IMR-90 (cell line): ENCODE measurements around the gene PRAME.

Experiments used
- CEBPB ChIP-seq: IDR thresholded peaks from 2 replicates; pipeline ENCODE4 v1.6.1; 2012; ENCODE audit warnings: low read depth, low read length, improper control_type of control experiment
- CTCF ChIP-seq: conservative IDR thresholded peaks from 2 replicates; pipeline ENCODE4 v1.5.1; 2012; ENCODE audit warnings: mild to moderate bottlenecking, low read depth, low read length, improper control_type of control experiment
- ELK1 ChIP-seq: fragments of 150-350 bp; IDR thresholded peaks from 2 replicates; pipeline ENCODE4 v1.6.1; 2016; ENCODE audit warnings: low read depth, mild to moderate bottlenecking, low read length, moderate library complexity, borderline replicate concordance
- FOS ChIP-seq: fragments of 150-350 bp; IDR thresholded peaks from 2 replicates; pipeline ENCODE4 v1.6.1; 2016; ENCODE audit warnings: low read depth, low read length
- MAFK ChIP-seq: IDR thresholded peaks from 2 replicates; pipeline ENCODE4 v1.6.1; 2012; ENCODE audit warnings: low read depth, low read length, improper control_type of control experiment
- MAZ ChIP-seq: IDR thresholded peaks from 2 replicates; pipeline ENCODE4 v1.6.1; 2012; ENCODE audit warnings: low read depth, mild to moderate bottlenecking, low read length, improper control_type of control experiment, moderate library complexity, borderline replicate concordance
- MXI1 ChIP-seq: IDR thresholded peaks from 2 replicates; pipeline ENCODE4 v1.6.1; 2012; ENCODE audit warnings: low read depth, mild to moderate bottlenecking, low read length, moderate library complexity, borderline replicate concordance
- POLR2A ChIP-seq: IDR thresholded peaks from 2 replicates; pipeline ENCODE4 v1.6.1; 2012; ENCODE audit warnings: mild to moderate bottlenecking, low read depth, low read length
- RCOR1 ChIP-seq: IDR thresholded peaks from 2 replicates; pipeline ENCODE4 v1.6.1; 2012; ENCODE audit warnings: mild to moderate bottlenecking, low read length, improper control_type of control experiment; ENCODE audit not compliant: insufficient replicate concordance
- RFX5 ChIP-seq: IDR thresholded peaks from 2 replicates; pipeline ENCODE4 v1.8.0; 2012; ENCODE audit warnings: low read depth, mild to moderate bottlenecking, low read length, moderate library complexity
- SMC3 ChIP-seq: fragments of 150-350 bp; IDR thresholded peaks from 2 replicates; pipeline ENCODE4 v1.6.1; 2016; ENCODE audit warnings: low read depth, mild to moderate bottlenecking, antibody characterized with exemption, low read length, moderate library complexity
- USF2 ChIP-seq: fragments of 150-350 bp; IDR thresholded peaks from 2 replicates; pipeline ENCODE4 v1.6.1; 2017; ENCODE audit warnings: mild to moderate bottlenecking, antibody characterized with exemption, low read length, low read depth

- TF ChIP-seq CTCF: no peak
- TF ChIP-seq CEBPB: no peak
- TF ChIP-seq MAZ: no peak
- no peak for TF ChIP-seq RFX5
- no peak for TF ChIP-seq POLR2A
- TF ChIP-seq MXI1: no peak
- no peak for TF ChIP-seq USF2
- TF ChIP-seq RCOR1: no peak
- TF ChIP-seq FOS: no peak
- no peak for TF ChIP-seq SMC3
- TF ChIP-seq MAFK: no peak
- no peak for TF ChIP-seq ELK1
These were observed 19.8 kb upstream of the PRAME start for GRCh38 chr22:22578702-22579424.
